ENCODE measurements around the gene DOK3.

The DOK3 gene

GRCh38 chr5:177462021-177462670, 47.5 kb downstream of the DOK3 start:
- H3K9ac ChIP-seq (ENCODE audit: low read length): no peak overlapping the region
- H3F3A ChIP-seq (ENCODE audit: insufficient read depth, low read length): no peaks in the 10 kb centered on the region
- H3K9me3 ChIP-seq (ENCODE audit: low read length): no peaks in the 10 kb centered on the region
- H3K4me1 ChIP-seq (ENCODE audit: insufficient read depth, low read length, severe bottlenecking): peaks cover 3% of the 10 kb centered on the region
- H2AFZ ChIP-seq (ENCODE audit: low read length): no peak overlapping the region
- H3K27ac ChIP-seq (ENCODE audit: low read depth, low read length, poor library complexity, severe bottlenecking): no peak overlapping the region
- no peaks in the 10 kb centered on the region for H3K79me2 ChIP-seq (ENCODE audit: insufficient read depth, low read length)
- peaks cover 68% of the 10 kb centered on the region for H3K36me3 ChIP-seq (ENCODE audit: insufficient read depth, low read length)
- TF ChIP-seq CTCF (IDR thresholded peaks at IDR 0.05; ENCODE audit: low read length) (no peak), EZH2 (IDR thresholded peaks at IDR 0.05; ENCODE audit: borderline replicate concordance, low read length) (no peak)
- H3K9me2 ChIP-seq (ENCODE audit: low read depth, low read length): no peaks in the 10 kb centered on the region
- H3K4me3 ChIP-seq (ENCODE audit: low read depth, low read length, poor library complexity, severe bottlenecking): no peak overlapping the region
- no peaks in the 10 kb centered on the region for H3K27me3 ChIP-seq (ENCODE audit: insufficient read depth, low read length)
- no peak overlapping the region for H3K4me2 ChIP-seq (ENCODE audit: low read length)
- H4K20me1 ChIP-seq (ENCODE audit: insufficient read depth, low read length): no peaks in the 10 kb centered on the region

GRCh38 chr5:177459819-177460628, 49.6 kb downstream of the DOK3 start:
- H3K9ac ChIP-seq (ENCODE audit: low read length): no peak overlapping the region
- no peaks in the 10 kb centered on the region for H3K9me3 ChIP-seq (ENCODE audit: low read length)
- no peak overlapping the region for H3K27ac ChIP-seq (ENCODE audit: low read depth, low read length, poor library complexity, severe bottlenecking)
- no peak overlapping the region for H3K4me2 ChIP-seq (ENCODE audit: low read length)
- H3K4me3 ChIP-seq (ENCODE audit: low read depth, low read length, poor library complexity, severe bottlenecking): no peak overlapping the region
- TF ChIP-seq EZH2 (IDR thresholded peaks at IDR 0.05; ENCODE audit: borderline replicate concordance, low read length) (no peak), CTCF (IDR thresholded peaks at IDR 0.05; ENCODE audit: low read length) (no peak)
- no peaks in the 10 kb centered on the region for H3K9me2 ChIP-seq (ENCODE audit: low read depth, low read length)
- no peak overlapping the region for H2AFZ ChIP-seq (ENCODE audit: low read length)
- H4K20me1 ChIP-seq (ENCODE audit: insufficient read depth, low read length): no peaks in the 10 kb centered on the region
- peaks cover 53% of the 10 kb centered on the region for H3K36me3 ChIP-seq (ENCODE audit: insufficient read depth, low read length)
- H3K79me2 ChIP-seq (ENCODE audit: insufficient read depth, low read length): no peaks in the 10 kb centered on the region
- H3K27me3 ChIP-seq (ENCODE audit: insufficient read depth, low read length): no peaks in the 10 kb centered on the region
- no peaks in the 10 kb centered on the region for H3F3A ChIP-seq (ENCODE audit: insufficient read depth, low read length)
- H3K4me1 ChIP-seq (ENCODE audit: insufficient read depth, low read length, severe bottlenecking): peaks cover 18% of the 10 kb centered on the region

GRCh38 chr5:177459357-177459756, 50.3 kb downstream of the DOK3 start:
- no peak overlapping the region for H3K9ac ChIP-seq (ENCODE audit: low read length)
- no peak for TF ChIP-seq EZH2 (IDR thresholded peaks at IDR 0.05; ENCODE audit: borderline replicate concordance, low read length)
- no peak for TF ChIP-seq CTCF (IDR thresholded peaks at IDR 0.05; ENCODE audit: low read length)
- H3K4me2 ChIP-seq (ENCODE audit: low read length): no peak overlapping the region
- no peak overlapping the region for H3K4me3 ChIP-seq (ENCODE audit: low read depth, low read length, poor library complexity, severe bottlenecking)
- H3K27me3 ChIP-seq (ENCODE audit: insufficient read depth, low read length): no peaks in the 10 kb centered on the region
- no peaks in the 10 kb centered on the region for H3F3A ChIP-seq (ENCODE audit: insufficient read depth, low read length)
- no peaks in the 10 kb centered on the region for H4K20me1 ChIP-seq (ENCODE audit: insufficient read depth, low read length)
- peaks cover 18% of the 10 kb centered on the region for H3K4me1 ChIP-seq (ENCODE audit: insufficient read depth, low read length, severe bottlenecking)
- no peaks in the 10 kb centered on the region for H3K9me3 ChIP-seq (ENCODE audit: low read length)
- no peaks in the 10 kb centered on the region for H3K79me2 ChIP-seq (ENCODE audit: insufficient read depth, low read length)
- H3K36me3 ChIP-seq (ENCODE audit: insufficient read depth, low read length): peaks cover 53% of the 10 kb centered on the region; the same call in 1 of the 2 replicates
- no peak overlapping the region for H3K27ac ChIP-seq (ENCODE audit: low read depth, low read length, poor library complexity, severe bottlenecking)
- no peaks in the 10 kb centered on the region for H3K9me2 ChIP-seq (ENCODE audit: low read depth, low read length)
- no peak overlapping the region for H2AFZ ChIP-seq (ENCODE audit: low read length)

All from OCI-LY1 (cell line).